Measurements from ENCODE around the gene GPX5. TPM values are rescaled to one million over a fixed set of nuclear protein-coding genes. Genes with fewer than 3 reads are reported as not detected.

Gene GPX5
- total and polyA plus RNA-seq, 2 donors (not counting 1 experiment from before 2014, with no cell fraction given): not detected

- H3K79me2 ChIP-seq (ENCODE audit: control insufficient read depth, insufficient read depth, low read length): no peaks in the 10 kb centered on the region
- 4% methylated on average over 25 of the region's 30 CpGs for WGBS (ENCODE audit: insufficient coverage)
- H3K27me3 ChIP-seq (replicated peaks in 1 of 4; ENCODE audit: control extremely low read depth in 1 of 4, control insufficient read depth in 3 of 4, insufficient read depth in 4 of 4, low read length in 3 of 4): peaks cover 0 to 35% (median 29%) of the 10 kb centered on the region in 4 experiments
- H3K4me1 ChIP-seq (ENCODE audit: control insufficient read depth in 2 of 2, insufficient read depth in 2 of 2, low read length in 2 of 2): peaks cover 20 to 21% of the 10 kb centered on the region in 2 donors
- peaks cover 27% of the 10 kb centered on the region for H3K4me1 Mint-ChIP-seq
- peaks cover 63% of the 10 kb centered on the region for H3K27me3 Mint-ChIP-seq
- H3K4me3 Mint-ChIP-seq: peak overlapping the region; percentile 74
- H3K9ac ChIP-seq (ENCODE audit: low read length): peak overlapping the region; percentile 38
- H3K9me3 ChIP-seq (ENCODE audit: control extremely low read depth in 1 of 3, control insufficient read depth in 2 of 3, insufficient read depth in 1 of 3, low read length in 2 of 3): peaks cover 0 to 28% (median 0%) of the 10 kb centered on the region in 3 donors
- peaks cover 13% of the 10 kb centered on the region for H3K9me3 Mint-ChIP-seq (ENCODE audit: insufficient read depth)
- H3K36me3 ChIP-seq (replicated peaks in 1 of 2; ENCODE audit: control extremely low read depth in 1 of 2, control insufficient read depth in 1 of 2, extremely low read depth in 1 of 2, insufficient read depth in 2 of 2, low read length in 1 of 2): no peaks in the 10 kb centered on the region
- H3K27ac Mint-ChIP-seq: no peak overlapping the region
- no peaks in the 10 kb centered on the region for H4K20me1 ChIP-seq (ENCODE audit: control insufficient read depth, insufficient read depth, low read length, poor library complexity, severe bottlenecking)
- ChIA-PET CTCF (interaction anchor here (0.7 kb wide), 1 partner anchor 401 kb away, joined by 3 read pairs; the partner anchor contains the start of gene ZKSCAN8), POLR2A (interaction anchor here (0.6 kb wide), 1 partner anchor 1086 kb away, joined by 4 read pairs; no protein-coding TSS in a partner anchor)
- no peak overlapping the region for H3K27ac ChIP-seq (ENCODE audit: low read length in 2 of 2)
- peak overlapping the region; percentile 54 for H3K4me2 ChIP-seq (replicated peaks; ENCODE audit: low read depth, low read length, poor library complexity, severe bottlenecking)
- peak overlapping the region in 4 of 5 experiments; percentile 12 to 34 (median 32) for H3K4me3 ChIP-seq (ENCODE audit: control extremely low read depth in 1 of 5, extremely low read depth in 1 of 5, insufficient read depth in 1 of 5, low read depth in 2 of 5, low read length in 4 of 5)
- TF ChIP-seq EZH2 (IDR thresholded peaks at IDR 0.05; ENCODE audit: borderline replicate concordance, insufficient read depth, low read depth, low read length, poor library complexity, severe bottlenecking) (no peak), CTCF (IDR thresholded peaks at IDR 0.05) (no peak)
- DNase-seq: peak; percentile 42
- ATAC-seq (ENCODE audit: low read depth): peak; percentile 31
- H2AFZ ChIP-seq (ENCODE audit: insufficient read depth, low read depth, low read length, poor library complexity, severe bottlenecking): peak overlapping the region; percentile 23
- intact Hi-C loops (cut with micrococcal nuclease): no loop called here
Observed at GRCh38 chr6:28542440-28543296, 17.0 kb downstream of the GPX5 start.
